GM13976 (cell line): ENCODE results near the gene MAP2K3.
"Not testable (repeated sequence)": the region's sequence is repeated elsewhere in the genome, so short reads cannot be mapped to it uniquely, and the experiment has no call there.

ENCODE experiments used
- DNase-seq: peaks from one replicate; pipeline ENCODE4 v3.0.0; 2012; ENCODE audit warnings: low spot score
- in situ Hi-C: fragments of 300-500 bp; cut with MboI; formaldehyde crosslinking; loops from one replicate; pipeline ENCODE4 v1.12.0; 2022; ENCODE audit warnings: low sequenced_read_pairs, mixed read lengths, inconsistent platforms; ENCODE audit not compliant: unreplicated experiment
- TF ChIP-seq, protein P1 (sequence below): IDR thresholded peaks from 2 replicates; pipeline ENCODE4 v1.5.1; 2012; ENCODE audit warnings: borderline replicate concordance, mild to moderate bottlenecking; ENCODE audit not compliant: insufficient read depth; ENCODE audit errors: extremely low read depth, missing control alignments, control extremely low read depth

The MAP2K3 gene

DNA sequence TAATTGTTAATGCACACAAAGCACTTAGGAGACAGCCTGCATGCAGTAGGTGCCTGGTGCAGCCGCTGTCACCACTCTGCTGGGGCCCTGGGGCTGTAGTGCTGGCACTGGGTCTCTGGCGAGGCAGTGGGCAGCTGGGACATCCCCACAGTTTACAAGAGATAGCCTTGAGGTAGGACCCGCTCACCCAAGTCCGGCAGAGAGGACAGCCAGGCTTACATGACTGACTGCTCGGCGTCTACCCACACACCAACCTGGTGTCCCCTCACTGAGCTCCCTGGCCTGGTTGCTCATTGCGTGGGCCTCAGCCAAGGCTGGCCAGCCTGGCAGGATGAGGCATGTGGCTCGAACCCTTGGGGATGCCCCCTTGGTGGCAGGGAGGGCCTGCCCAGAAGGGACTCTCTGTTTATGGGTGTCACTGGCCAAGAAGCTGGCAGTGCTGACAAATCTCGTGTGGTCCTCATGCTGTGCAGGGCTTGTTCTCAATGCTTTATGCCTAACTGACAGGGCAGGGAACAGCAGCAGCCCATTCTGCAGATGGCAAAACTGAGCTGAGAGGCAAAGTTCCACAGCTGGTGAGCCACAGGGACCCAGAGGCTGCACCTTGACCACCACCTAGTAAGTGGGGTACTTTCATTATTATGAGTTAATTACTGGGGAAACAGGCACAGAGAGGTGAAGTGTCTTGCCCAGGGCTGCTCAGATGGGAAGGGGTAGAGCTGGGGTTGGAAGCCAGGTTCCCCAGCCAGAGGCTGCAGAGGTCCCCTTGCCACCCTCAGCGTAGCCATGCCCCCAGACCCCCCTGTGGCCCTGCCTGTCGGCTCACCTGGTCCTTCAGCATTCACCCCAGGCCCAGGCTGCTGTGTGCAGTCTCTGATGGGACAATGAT, 58.8 kb downstream of the MAP2K3 start:
- in situ Hi-C loops, DNase-seq: not testable (repeated sequence)

DNA sequence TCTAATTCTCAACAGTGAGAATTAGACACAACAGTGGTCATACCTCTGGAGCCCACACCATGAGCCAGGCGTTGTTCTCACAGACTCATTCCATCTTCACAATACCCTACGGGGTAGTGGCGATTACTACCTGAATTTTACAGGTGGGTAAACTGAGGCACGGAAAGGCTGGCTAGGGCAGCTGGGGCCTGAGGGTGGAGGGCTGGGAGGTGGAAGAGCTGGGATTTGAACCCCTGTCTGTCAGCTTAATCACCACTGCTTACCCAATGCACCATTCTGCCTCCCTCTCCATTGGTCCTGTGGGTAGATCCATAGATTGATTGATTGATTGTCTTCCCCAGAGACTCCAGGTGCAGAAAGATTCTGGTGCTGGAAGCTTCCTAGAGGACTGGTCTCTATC, 60.3 kb downstream of the MAP2K3 start:
- in situ Hi-C loops, DNase-seq: not testable (repeated sequence)

DNA sequence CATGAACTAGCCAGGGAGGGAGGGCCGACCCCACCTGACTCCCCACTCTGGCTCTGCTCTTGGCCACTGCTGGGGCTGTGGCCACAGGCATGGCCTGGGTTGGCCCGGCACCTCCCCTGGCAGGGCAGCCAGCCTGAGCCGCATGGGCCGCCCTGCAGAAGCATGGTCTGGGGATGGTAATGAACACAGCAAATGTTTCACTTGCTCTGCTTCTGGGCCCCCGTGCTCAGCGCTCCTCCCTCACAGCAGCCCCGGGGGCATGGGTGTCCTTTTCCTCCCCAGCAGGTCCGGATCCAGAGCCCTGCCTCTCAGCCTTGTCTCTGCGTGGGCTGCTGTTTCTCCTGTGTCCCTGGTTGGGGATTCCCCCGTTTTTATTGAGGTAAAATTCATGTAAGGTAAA, 60.7 kb downstream of the MAP2K3 start:
- TF ChIP-seq, protein P1, sequence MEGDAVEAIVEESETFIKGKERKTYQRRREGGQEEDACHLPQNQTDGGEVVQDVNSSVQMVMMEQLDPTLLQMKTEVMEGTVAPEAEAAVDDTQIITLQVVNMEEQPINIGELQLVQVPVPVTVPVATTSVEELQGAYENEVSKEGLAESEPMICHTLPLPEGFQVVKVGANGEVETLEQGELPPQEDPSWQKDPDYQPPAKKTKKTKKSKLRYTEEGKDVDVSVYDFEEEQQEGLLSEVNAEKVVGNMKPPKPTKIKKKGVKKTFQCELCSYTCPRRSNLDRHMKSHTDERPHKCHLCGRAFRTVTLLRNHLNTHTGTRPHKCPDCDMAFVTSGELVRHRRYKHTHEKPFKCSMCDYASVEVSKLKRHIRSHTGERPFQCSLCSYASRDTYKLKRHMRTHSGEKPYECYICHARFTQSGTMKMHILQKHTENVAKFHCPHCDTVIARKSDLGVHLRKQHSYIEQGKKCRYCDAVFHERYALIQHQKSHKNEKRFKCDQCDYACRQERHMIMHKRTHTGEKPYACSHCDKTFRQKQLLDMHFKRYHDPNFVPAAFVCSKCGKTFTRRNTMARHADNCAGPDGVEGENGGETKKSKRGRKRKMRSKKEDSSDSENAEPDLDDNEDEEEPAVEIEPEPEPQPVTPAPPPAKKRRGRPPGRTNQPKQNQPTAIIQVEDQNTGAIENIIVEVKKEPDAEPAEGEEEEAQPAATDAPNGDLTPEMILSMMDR: no peak
- in situ Hi-C loops: no loop called here
- no peak for DNase-seq

DNA sequence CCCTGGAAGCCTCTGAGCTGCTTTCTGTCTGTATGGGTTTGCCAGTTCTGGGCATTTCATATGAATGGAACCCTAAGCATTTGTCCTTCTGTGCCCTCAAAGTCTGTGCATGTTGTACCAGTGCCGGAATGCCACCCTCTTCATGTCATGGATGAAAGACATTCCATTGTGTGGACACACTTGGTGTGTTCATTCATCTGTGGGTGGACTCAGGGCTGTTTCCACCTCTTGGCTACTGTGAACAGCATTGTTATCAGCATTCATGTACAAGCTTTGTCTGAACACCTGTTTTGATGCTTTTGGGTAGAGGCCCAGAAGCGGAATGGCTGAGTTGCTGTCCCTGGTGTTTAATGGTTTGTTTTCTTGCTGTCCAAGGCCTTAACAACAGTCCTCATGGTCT, 61.6 kb downstream of the MAP2K3 start:
- DNase-seq, in situ Hi-C loops: not testable (repeated sequence)

DNA sequence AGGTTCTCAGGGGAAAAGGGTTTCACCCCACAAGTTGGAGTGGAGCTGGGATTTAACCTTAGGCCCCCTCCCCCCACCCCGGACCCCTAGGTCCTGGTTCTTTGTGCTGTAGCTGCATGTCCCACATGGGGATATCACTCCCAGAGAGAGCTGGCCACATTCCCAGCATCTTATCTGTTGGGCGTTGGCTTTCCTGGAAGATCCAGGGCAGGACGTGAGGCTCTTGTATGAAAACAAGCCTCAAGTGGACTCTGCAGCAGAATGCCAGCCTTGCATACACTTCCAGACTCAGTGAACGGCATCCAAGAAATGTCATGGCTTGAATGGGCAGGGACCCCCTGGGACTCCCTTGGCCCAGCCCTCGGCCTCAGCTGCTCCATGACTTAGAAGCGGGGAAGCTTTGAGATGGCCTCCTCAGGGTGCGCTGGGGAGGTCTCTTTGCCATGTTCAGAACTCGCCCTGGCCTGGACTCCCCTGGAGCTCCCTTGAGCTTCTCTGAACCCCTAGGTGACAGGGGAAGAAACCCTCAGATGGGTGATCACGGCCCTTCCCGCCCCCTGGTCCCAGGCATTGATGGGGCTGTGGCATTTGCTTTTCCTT, 62.2 kb downstream of the MAP2K3 start:
- in situ Hi-C loops, DNase-seq: not testable (repeated sequence)

DNA sequence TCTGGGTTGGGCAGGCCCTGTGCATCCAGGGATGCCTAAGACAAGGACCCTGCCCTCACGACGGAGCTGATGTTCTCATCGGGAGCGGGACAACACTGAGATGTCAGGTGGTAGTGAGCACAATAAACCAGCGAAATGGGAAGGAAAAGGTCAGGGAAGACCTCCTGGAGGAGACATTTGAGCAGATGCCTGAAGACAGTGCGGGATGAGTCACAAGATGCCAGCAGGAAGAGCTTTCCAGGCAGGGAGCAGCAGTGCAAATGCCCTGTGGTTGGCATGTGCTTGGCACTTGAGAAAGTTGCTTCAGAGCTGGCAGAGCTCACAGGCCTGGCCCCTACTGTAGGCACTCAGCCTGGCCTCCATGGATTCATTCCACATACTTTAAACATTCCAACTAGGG, 63.1 kb downstream of the MAP2K3 start:
- in situ Hi-C loops, DNase-seq: not testable (repeated sequence)

DNA sequence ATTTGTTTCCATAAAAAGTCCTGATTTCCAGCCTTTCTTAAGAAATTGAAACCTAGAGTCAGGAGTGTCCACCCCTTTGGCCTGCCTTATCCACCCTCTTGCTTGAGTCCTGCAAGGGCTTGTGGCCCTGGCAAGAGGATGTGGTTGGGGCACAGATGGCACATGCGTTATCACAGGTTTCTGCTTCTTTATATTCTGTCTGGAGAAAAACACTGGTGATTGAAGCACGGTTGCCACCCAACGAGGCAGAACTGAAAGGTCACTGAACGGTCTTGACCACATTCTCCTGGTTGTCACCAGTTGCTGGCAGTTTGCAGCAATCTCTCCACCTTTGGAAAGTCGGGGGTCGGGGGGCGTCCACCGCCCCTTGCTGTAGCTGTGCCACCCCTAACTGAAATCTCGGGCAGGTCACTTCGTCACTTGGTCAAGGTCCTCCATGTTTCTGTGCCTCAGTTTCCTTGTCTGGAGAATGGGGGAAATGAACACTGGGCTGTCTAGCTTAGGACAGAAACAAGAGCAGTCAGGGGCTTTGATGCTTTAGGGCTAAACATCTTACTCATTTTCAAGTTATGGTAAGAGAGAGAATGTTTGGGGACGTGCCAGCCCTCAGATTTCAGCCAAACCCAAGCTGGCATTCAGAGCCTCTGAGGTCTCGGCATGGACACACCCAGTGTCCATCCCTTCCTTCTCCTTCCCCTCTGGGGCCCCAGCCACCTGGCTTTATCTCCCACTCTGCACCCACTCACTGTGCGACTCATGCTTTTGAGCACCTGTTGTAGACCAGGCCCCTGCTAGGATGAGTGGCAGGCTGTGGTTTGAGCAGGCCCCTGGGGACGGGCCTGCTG, 63.8 kb downstream of the MAP2K3 start:
- DNase-seq, in situ Hi-C loops: not testable (repeated sequence)

DNA sequence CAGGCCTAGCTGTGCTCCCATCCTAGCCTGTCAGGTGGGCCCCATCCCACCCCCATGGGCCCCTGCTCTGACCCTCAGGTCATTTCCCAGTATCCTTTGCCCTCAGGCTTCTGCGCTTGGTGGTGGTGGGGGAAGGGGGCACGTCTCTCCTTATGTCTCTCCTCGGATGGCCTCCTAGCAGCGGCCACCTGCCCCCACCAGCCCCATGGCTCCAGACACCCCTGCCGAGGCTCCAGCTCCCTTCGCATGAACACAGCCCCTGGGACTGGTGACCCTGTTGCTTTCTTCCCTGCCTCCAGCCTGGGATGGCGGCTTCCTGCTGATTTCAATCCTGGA, 64.4 kb downstream of the MAP2K3 start:
- DNase-seq, in situ Hi-C loops: not testable (repeated sequence)

DNA sequence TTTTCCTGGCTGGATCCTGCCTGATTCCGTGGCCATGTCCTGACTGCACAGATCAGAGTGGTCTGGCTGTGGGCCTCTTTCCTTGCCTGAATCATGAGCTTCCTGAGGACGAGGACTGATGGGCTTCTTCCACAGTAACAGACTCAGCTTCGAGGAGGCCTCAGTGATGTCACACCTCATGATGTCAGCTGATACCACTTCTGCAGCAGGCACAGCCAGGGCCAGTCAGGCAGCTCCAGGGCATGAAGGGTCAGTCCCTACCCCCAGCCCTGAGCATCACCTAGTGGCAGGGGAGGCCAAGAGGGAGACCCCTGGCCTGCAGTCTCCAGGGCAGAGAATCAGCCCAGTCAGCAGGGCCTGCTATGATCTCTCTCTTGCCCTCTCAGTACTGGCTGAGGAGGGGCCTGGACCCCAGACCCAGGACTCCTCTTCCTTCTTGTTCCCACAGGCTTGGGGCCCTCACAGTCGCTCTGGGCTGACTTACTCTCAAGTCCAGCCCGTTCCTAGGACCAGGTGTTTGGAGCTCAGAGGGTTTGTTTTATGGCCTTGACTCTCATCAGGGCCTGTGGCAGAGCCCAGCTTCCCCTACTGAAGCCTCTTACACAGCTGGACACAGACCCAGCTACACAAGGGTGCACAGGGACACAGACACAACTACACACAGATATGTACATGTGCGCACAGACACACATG, 65.0 kb downstream of the MAP2K3 start:
- in situ Hi-C loops: not testable (repeated sequence)

DNA sequence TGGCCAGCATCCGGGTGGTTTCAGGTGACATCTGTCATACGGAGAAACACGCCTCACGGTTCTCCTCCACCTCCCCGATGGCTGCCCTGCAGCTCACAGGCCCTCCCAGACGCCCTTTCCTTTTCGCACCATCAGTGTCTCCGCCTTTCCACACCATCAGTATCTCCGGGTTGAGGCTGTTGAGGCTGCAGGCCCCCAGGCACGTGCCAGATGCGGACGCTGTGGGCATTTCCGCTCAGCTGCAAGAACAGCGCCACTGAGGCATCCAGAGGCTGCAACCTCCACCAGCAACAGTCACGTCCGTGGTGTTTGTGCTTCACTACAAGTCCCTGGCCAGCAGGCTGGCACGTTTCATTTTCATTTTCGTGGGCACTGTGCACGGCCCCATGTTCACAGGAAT, 66.0 kb downstream of the MAP2K3 start:
- in situ Hi-C loops: not testable (repeated sequence)

More for the DNA sequence above, 65.0 kb downstream of the MAP2K3 start:
- not testable (repeated sequence) for DNase-seq

DNA sequence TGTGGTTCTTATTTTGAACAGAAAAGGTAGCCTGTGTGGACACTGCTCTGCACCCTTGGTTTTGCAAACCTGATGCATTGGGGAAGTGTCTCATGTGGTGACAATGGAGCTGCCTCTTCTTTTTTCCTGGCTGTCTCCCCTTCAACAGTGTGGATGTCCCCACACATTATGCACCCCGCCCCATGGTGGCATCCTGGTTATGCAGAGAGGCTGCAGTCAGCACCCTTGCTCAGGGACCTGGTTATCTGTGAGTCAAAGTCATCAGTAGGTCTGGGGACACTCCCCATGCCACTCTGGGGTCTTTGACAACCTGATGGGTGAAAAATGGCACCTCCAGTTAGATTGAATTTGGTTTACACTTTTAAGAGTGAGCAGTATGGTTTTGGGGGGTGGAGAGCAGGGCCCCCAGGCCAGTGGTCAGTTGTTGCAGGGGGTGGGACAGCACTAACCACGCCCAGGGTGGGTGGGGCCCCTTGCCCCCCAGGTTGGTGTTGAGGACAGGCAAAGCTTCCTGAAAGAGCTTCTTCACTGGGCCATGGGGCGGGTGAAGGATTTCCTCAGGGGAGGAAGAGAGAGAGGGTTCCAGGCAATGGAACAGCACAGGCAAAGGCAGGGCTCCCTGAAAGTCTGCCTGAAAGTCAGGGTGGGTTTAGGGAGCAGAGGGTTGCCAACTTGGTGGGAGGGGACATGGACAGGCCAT, 67.0 kb downstream of the MAP2K3 start:
- in situ Hi-C loops: no loop called here
- TF ChIP-seq, protein P1: no peak
- no peak for DNase-seq

More for the DNA sequence above, 66.0 kb downstream of the MAP2K3 start:
- not testable (repeated sequence) for DNase-seq
